Suprapubic skin (tissue), 4 donors: Measurements from ENCODE around the gene PRKAG2. TPM values are rescaled to one million over a fixed set of nuclear protein-coding genes. Genes with fewer than 3 reads are reported as not detected.

Experiments
- DNase-seq, 2 donors: peaks; one replicate each; pipeline ENCODE4 v3.0.0-alpha.2; 2019; ENCODE audit warnings: low spot score in 2 of 2
- H3K27ac ChIP-seq: fragments of 200-600 bp; sonication (generic); one replicate; pipeline ENCODE4 v1.5.1; 2019
- H3K27me3 ChIP-seq: fragments of 200-600 bp; sonication (generic); one replicate; pipeline ENCODE4 v1.5.1; 2019
- H3K36me3 ChIP-seq: fragments of 200-600 bp; sonication (generic); one replicate; pipeline ENCODE4 v1.5.1; 2019
- H3K4me1 ChIP-seq: fragments of 200-600 bp; sonication (generic); one replicate; pipeline ENCODE4 v1.5.1; 2019
- H3K4me3 ChIP-seq: fragments of 200-600 bp; sonication (generic); one replicate; pipeline ENCODE4 v1.5.1; 2019; ENCODE audit warnings: mild to moderate bottlenecking
- H3K9me3 ChIP-seq: fragments of 200-600 bp; sonication (generic); one replicate; pipeline ENCODE4 v1.5.1; 2019
- EP300 ChIP-seq: sonication (generic); formaldehyde crosslinking; IDR thresholded peaks from one replicate; pipeline ENCODE4 v1.6.1; 2017; ENCODE audit warnings: antibody characterized with exemption
- POLR2A ChIP-seq, 2 donors: fragments of 450-650 bp; IDR thresholded peaks; one replicate each; pipeline ENCODE4 v1.6.1; 2017; ENCODE audit warnings: antibody characterized with exemption in 2 of 2, mild to moderate bottlenecking in 2 of 2, moderate library complexity in 2 of 2
- POLR2AphosphoS5 ChIP-seq, 3 donors: sonication (generic); formaldehyde crosslinking; IDR thresholded peaks; one replicate each; pipeline ENCODE4 v1.6.1; 2017; ENCODE audit warnings: antibody characterized with exemption in 3 of 3
- WGBS: methylation state at CpG from one replicate; pipeline ENCODE4 v1.1.5; 2018; 5-methylcytosine and 5-hydroxymethylcytosine counted together
- total RNA-seq, 4 donors: library from RNA; depleted of rRNA; stranded (reverse); fragments of >200 nt; gene quantifications; one replicate each; pipeline ENCODE4 v1.1.0, GENCODE V29; 2016
- TF ChIP-seq, protein P1 (sequence below), 2 donors: fragments of 200-600 bp in 1 of 2; fragments of 450-650 bp in 1 of 2; sonication (generic) in 1 of 2; IDR thresholded peaks; one replicate each; pipeline ENCODE4 v1.5.1; 2016 to 2019; ENCODE audit warnings: antibody characterized with exemption in 2 of 2, mild to moderate bottlenecking in 1 of 2, moderate library complexity in 1 of 2

Gene PRKAG2
- total RNA-seq, 4 donors from 2014 or later, result 16.5 to 40.0 (median 17.3) TPM

DNA sequence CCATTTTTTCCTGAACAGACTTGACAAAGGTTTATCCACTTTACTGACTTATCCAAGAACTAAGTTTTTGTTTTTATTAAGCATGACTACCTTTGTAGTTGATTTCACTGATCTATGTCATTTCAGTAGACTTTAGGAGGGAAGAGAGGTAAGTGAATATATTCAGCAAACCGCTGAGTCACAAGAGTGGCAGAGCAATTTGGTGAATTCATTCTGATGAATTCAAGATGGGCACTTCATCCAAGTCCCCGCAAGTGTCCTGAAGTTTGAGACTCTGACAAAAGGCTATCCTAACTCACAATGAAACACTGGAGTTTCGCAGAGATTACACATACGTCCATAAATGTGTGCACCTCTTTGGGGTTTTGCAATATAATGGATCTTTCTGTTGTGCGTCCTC is 255.0 kb downstream of the PRKAG2 start:
- no peaks in the 10 kb centered on the region for H3K36me3 ChIP-seq
- H3K27me3 ChIP-seq, result no peaks in the 10 kb centered on the region
- no peak overlapping the region for H3K27ac ChIP-seq
- 91% methylated on average over 5 of the region's 5 CpGs for WGBS
- no peak for DNase-seq
- no peaks in the 10 kb centered on the region for H3K9me3 ChIP-seq
- no peaks in the 10 kb centered on the region for H3K4me1 ChIP-seq
- H3K4me3 ChIP-seq, result no peak overlapping the region
- TF ChIP-seq, protein P1, sequence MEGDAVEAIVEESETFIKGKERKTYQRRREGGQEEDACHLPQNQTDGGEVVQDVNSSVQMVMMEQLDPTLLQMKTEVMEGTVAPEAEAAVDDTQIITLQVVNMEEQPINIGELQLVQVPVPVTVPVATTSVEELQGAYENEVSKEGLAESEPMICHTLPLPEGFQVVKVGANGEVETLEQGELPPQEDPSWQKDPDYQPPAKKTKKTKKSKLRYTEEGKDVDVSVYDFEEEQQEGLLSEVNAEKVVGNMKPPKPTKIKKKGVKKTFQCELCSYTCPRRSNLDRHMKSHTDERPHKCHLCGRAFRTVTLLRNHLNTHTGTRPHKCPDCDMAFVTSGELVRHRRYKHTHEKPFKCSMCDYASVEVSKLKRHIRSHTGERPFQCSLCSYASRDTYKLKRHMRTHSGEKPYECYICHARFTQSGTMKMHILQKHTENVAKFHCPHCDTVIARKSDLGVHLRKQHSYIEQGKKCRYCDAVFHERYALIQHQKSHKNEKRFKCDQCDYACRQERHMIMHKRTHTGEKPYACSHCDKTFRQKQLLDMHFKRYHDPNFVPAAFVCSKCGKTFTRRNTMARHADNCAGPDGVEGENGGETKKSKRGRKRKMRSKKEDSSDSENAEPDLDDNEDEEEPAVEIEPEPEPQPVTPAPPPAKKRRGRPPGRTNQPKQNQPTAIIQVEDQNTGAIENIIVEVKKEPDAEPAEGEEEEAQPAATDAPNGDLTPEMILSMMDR (IDR thresholded peaks at IDR 0.05), result no peak
- TF ChIP-seq POLR2AphosphoS5 (IDR thresholded peaks at IDR 0.05) (no peak), POLR2A (IDR thresholded peaks at IDR 0.05) (no peak), EP300 (no peak)

DNA sequence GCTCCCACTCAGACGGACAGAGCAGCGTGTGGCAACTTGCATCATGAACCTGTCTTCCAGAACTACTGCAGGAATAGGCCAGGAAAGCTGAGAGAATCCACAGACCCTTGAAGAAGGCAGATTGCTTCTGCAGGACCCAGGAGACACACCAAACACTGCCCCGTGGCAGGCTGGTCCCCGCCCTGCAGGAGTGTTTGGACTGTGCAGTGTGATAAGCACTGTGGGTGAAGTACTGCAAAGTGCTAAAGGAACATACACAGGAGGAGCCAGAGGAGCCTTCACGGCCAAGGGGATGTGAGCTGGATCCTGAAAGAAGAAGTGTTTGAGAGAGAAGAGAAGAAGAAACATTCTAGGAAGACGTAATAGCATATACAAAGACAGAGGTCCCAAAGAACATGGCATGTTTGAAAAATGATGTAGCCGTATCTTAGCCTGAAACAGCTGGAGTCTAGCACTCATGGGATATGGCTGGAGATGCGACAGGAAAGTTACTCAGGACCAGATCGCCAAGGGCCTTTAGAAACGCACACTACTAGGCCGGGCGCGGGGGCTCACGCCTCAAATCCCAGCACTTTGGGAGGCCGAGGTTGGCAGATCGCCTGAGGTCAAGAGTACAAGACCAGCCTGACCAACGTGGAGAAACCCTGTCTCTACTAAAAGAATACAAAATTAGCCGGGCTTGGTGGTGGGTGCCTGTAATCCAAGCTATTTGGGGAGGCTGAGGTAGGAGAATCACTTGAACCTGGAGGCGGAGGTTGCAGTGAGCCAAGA is 260.3 kb downstream of the PRKAG2 start:
- H3K4me3 ChIP-seq, result no peak overlapping the region
- no peaks in the 10 kb centered on the region for H3K27me3 ChIP-seq
- WGBS, result 81% methylated on average over 19 of the region's 19 CpGs
- H3K4me1 ChIP-seq, result no peaks in the 10 kb centered on the region
- H3K9me3 ChIP-seq, result no peaks in the 10 kb centered on the region
- DNase-seq, result peak in 1 of 2 donors; percentile 44
- no peak overlapping the region for H3K27ac ChIP-seq
- TF ChIP-seq POLR2A (IDR thresholded peaks at IDR 0.05) (no peak), EP300 (no peak), POLR2AphosphoS5 (IDR thresholded peaks at IDR 0.05) (no peak)
- TF ChIP-seq, protein P1 (IDR thresholded peaks at IDR 0.05), result no peak
- H3K36me3 ChIP-seq, result peaks cover 4% of the 10 kb centered on the region

DNA sequence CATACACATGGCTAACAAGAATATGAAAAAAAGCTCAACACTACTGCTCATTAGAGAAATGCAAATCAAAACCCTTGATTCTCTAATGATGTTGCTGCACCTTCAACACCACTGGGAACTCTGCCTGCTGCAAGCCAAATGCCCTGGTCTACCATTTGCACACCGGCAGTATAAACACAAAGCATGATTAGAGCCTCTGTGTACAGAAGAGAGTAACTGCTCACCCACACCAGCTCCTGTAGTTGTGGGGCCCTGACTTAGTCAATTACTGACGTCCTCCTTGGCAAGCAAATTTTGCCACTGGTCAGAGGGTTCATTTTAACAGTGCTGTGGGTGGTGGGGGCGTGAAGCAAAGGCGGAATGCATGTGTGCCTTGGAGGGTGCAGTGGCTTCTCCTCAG is 261.1 kb downstream of the PRKAG2 start:
- DNase-seq, result no peak
- Histone ChIP-seq H3K27me3 (no peaks in the 10 kb centered on the region), H3K4me1 (no peaks in the 10 kb centered on the region), H3K4me3 (no peak overlapping the region), H3K9me3 (no peaks in the 10 kb centered on the region), H3K27ac (no peak overlapping the region), H3K36me3 (peaks cover 4% of the 10 kb centered on the region)
- TF ChIP-seq POLR2AphosphoS5 (IDR thresholded peaks at IDR 0.05) (no peak), EP300 (no peak), POLR2A (IDR thresholded peaks at IDR 0.05) (no peak)
- TF ChIP-seq, protein P1 (IDR thresholded peaks at IDR 0.05), result no peak
- WGBS, result 86% methylated on average over 4 of the region's 4 CpGs

DNA sequence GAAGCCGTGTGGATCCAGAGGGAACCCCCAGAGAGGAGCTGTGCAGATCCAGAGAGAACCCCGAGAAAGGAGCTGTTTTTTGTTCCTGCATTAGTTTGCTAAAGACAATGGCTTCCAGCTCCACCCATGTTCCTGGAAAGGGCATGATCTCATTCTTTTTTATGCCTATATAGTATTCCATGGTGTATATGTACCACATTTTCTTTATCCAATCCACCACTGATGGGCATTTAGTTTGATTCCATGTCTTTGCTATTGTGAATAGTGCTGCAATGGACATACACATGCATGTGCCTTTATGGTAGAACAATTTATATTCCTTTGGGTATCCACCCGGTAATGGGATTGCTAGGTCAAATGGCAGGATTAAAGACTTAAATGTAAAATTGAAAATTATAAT is 261.9 kb downstream of the PRKAG2 start:
- Histone ChIP-seq H3K4me3 (no peak overlapping the region), H3K27ac (no peak overlapping the region), H3K27me3 (no peaks in the 10 kb centered on the region), H3K36me3 (peaks cover 4% of the 10 kb centered on the region), H3K4me1 (no peaks in the 10 kb centered on the region), H3K9me3 (no peaks in the 10 kb centered on the region)
- DNase-seq, result no peak
- WGBS, result 97% methylated on average over 3 of the region's 3 CpGs
- TF ChIP-seq POLR2AphosphoS5 (IDR thresholded peaks at IDR 0.05) (no peak), POLR2A (IDR thresholded peaks at IDR 0.05) (no peak), EP300 (no peak)
- TF ChIP-seq, protein P1 (IDR thresholded peaks at IDR 0.05), result no peak

DNA sequence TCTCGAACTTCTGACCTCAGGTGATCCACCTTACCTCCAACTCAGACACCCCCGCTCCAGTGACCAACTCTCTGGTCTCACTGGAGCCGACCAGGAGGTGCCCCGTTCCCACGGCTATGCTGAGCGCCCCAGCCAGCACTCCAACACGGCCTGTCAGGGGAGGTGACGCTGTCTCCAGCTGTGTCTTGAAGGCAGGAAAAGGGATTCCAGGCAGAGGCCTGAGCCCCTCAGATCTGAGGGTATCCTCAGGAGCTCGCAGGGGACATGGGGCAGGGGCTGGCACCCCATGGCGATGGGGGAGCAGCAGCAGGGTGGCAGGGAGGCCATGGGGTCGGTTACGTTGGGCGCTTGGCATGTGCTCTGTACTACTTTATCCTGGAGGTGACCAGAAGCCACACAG is 262.9 kb downstream of the PRKAG2 start:
- no peak overlapping the region for H3K4me3 ChIP-seq
- no peak overlapping the region for H3K27ac ChIP-seq
- H3K4me1 ChIP-seq, result no peaks in the 10 kb centered on the region
- no peaks in the 10 kb centered on the region for H3K27me3 ChIP-seq
- DNase-seq, result peak in 1 of 2 donors; percentile 28
- peaks cover 4% of the 10 kb centered on the region for H3K36me3 ChIP-seq
- H3K9me3 ChIP-seq, result no peaks in the 10 kb centered on the region
- WGBS, result 97% methylated on average over 12 of the region's 13 CpGs
- TF ChIP-seq POLR2A (IDR thresholded peaks at IDR 0.05) (no peak), EP300 (no peak), POLR2AphosphoS5 (IDR thresholded peaks at IDR 0.05) (no peak)
- TF ChIP-seq, protein P1 (IDR thresholded peaks at IDR 0.05), result no peak
